ENCODE measurements around the gene ITGA11.

Gene ITGA11

GRCh38 chr15:68447976-68448755, 16.2 kb upstream of the ITGA11 start:
- DNase-seq, result no peak

- DNase-seq, result no peak
Measured at GRCh38 chr15:68447209-68447608, 15.2 kb upstream of the ITGA11 start.

DNA sequence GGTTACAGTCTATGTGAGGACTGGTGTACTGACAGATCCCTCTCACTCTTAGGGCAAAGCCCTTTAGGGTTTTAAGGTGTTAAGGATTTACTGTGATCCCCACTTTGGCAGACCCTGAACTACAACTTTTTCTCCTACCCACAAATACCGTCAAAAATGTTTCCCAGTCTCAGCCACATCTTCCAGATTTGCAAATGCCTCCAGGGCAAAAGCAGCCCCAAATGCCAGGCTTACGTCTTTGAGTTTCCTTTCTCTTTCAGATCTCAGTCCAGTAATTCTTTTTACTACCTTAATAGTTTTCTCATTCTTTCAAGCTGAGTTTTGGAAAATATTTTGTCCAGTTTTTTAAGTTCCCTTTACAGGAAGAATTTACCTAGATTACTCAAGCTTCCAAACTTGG, 13.4 kb upstream of the ITGA11 start:
- DNase-seq, result no peak

DNA sequence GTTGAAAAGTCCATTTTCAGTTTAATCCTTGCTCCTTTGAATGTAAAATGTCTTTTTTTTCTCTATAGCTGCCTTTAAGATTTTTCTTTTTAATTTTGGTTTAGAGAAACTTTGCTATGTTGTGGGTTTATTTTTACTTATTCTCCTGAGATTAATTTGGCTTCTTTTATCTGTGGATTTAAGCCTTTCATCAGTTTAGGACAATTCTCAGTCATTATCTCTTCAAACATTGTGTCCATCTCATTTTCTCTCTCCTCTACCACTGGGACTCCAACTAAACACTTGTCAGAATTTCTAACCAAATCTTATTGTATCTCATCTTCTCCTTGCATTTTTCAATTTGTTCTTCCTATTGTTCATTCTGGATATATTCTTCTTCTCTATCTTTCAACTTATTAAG, 12.4 kb upstream of the ITGA11 start:
- no peak for DNase-seq

- DNase-seq, result no peak
Measured at GRCh38 chr15:68442903-68443302, 10.9 kb upstream of the ITGA11 start.

DNA sequence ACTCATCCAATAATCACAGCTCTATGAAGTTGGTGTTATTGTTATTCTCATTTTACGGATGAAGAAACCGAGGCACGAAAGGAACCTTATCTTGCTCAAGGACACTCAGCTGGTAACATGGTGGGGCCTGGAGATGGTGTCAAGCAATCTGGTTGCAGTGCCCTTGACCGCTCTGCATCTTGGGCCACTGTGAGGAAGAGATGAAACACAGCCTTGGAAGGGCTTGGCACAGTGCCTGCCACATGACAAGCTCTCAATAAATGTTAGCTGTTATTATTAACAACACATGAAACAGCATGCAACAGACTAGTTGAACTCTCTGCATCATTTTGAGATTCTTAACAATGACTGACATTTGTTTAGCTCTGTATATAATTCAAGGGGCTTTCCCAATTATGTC, 10.1 kb upstream of the ITGA11 start:
- no peak for DNase-seq

- no peak for DNase-seq
Measured at GRCh38 chr15:68441045-68441743, 9.2 kb upstream of the ITGA11 start.

- DNase-seq, result no peak
Measured at GRCh38 chr15:68440136-68440535, 8.2 kb upstream of the ITGA11 start.

DNA sequence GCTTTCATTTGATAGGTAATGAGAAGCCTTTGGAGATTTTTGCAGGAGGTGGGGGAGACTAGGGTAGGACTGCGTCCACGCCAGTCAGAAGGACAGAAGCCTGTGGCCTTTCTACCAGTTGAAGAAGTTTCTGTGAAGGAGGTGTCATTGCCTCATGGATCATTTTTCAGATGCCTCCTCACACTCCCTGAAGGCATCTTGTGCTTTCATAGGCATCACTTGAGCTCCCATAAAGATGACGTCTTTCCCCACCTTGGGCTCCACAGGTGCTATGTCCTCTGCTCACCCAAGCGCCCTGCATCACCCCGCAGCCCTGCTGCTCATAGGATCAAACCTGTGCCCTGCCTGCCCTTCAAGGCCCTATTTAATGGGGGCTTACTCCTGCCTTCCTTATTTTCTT, 7.5 kb upstream of the ITGA11 start:
- DNase-seq, result no peak

DNA sequence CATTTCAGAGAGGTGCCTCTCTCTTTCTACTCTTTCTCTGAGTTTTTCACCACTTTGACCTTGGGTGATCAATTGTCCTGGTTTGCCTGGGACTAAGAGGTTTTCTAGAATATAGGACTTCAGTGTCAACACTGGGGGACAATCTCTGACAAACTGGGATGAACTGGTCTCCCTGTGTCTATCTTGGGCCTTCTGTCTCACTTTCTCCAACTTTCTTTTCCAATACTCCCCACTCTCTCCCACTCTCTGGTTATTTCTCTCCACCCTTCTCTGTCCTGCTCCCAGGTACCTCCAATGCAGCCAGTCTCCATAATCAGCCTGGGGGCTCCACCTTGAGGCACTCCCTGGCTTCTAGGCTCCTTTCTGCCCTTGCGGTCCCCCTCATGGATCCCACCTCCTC, 4.7 kb upstream of the ITGA11 start:
- no peak for DNase-seq

- no peak for DNase-seq
Measured at GRCh38 chr15:68435966-68436365, 4.0 kb upstream of the ITGA11 start.

- no peak for DNase-seq
Measured at GRCh38 chr15:68434021-68434420, 2.1 kb upstream of the ITGA11 start.

DNA sequence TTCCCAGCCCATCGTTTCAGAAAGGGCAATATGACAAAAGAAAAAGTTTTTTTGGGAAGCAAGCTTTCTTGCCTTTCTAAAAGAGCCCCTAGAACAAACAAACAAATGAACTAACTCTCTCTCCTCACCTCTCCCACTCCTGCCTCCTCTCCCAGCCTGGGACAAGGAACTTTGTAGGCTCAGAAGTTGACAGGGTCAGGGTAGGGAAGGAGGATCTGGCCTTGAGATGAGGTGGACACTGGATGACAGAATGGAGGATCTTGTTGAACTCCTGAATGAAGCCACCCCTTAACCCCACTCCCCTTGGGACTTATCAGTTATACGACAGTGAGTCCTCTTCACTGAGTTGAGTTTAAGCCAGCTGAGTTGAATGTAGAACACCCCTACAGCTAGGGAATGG, 1.6 kb upstream of the ITGA11 start:
- no peak for DNase-seq

GRCh38 chr15:68432441-68433064, 590 bp upstream of the ITGA11 start:
- DNase-seq, result no peak

- DNase-seq, result no peak
Measured at GRCh38 chr15:68431037-68431791, 749 bp downstream of the ITGA11 start.

GRCh38 chr15:68430471-68431036, 1.4 kb downstream of the ITGA11 start:
- no peak for DNase-seq

DNA sequence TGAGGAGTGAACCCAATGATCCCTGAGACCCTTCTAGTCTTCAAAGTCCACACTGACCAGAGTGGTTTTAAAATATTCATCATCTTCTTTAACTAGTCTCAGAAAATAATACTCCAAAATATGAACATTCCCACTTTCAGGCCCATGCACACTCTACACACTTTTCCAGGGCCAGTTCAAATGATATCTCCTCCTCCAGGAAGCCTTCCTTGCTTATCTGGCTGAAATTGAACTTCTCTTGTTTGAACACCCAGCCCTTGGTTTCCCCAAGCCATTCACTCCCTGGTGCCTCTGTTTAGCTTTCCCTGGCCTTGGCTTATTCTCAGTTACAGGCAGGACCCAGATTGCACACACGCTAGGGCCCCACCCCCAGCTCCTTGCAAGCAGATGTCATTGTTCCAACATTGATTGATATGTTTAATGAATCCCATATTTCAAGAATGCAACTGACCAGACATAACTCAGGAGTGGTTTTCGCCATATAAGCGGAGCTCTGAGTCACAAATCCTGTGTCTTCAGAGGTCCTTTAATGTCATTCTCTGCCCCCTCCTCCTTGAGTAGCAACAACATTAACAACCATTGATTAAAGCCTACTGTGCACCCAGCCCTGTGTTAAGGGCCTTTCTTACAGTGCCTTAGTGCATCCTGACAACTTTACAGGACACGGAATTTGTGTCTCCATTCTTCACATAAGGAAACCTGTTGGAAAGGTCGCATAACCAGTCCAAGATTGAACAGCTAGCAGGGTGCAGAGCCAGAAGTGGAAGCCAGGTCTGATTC, 2.1 kb downstream of the ITGA11 start:
- no peak for DNase-seq

- no peak for DNase-seq
Measured at GRCh38 chr15:68428431-68428940, 3.5 kb downstream of the ITGA11 start.

GRCh38 chr15:68427963-68428362, 4.0 kb downstream of the ITGA11 start:
- DNase-seq, result no peak

DNA sequence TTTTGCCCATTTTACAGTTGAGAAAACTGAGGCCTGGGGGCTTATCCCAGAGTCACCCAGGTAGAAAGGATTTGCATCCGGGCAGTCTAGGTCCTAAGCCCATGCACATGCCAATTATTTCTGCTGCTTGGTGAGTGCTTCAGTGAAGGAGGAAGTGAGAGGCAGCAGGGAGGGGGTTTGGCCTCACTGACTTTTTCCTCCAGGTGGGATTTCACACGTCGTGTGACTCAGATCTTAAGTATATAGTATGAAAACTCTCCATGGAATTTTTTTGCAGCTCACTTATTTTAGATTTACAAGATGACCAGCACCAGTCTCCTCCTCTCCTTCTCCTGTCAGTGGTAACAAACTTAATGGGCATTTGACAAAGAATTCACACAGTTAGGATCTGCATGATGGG, 4.6 kb downstream of the ITGA11 start:
- no peak for DNase-seq

GRCh38 chr15:68426116-68426515, 5.8 kb downstream of the ITGA11 start:
- DNase-seq, result no peak
